GM12878 (cell line): Measurements from ENCODE around the gene GSTM4.

Experiments used
- BHLHE40 ChIP-seq, 2 experiments: fragments of 450-650 bp in 1 of 2; IDR thresholded peaks; 2 replicates each; pipeline ENCODE4 v1.6.1; 2011 to 2017; ENCODE audit warnings: low read depth in 2 of 2, borderline replicate concordance in 1 of 2, improper control_type of control experiment in 1 of 2, low read length in 1 of 2, mild to moderate bottlenecking in 1 of 2
- CBX5 ChIP-seq: sonication (generic); IDR thresholded peaks from 2 replicates; pipeline ENCODE4 v1.6.1; 2016; ENCODE audit warnings: low read depth, moderate library complexity, mild to moderate bottlenecking, inconsistent platforms
- GABPA ChIP-seq: IDR thresholded peaks from 2 replicates; pipeline ENCODE4 v1.6.1; 2014; ENCODE audit warnings: antibody characterized with exemption, low read depth, mild to moderate bottlenecking, inconsistent platforms
- HDAC2 ChIP-seq: fragments of 200-600 bp; sonication (generic); IDR thresholded peaks from 2 replicates; pipeline ENCODE4 v1.6.1; 2017
- JUND ChIP-seq: IDR thresholded peaks from 2 replicates; pipeline ENCODE4 v1.6.1; 2012; ENCODE audit warnings: low read depth, mild to moderate bottlenecking, low read length, improper control_type of control experiment, moderate library complexity
- NR2C1 ChIP-seq: fragments of 450-650 bp; IDR thresholded peaks from 2 replicates; pipeline ENCODE4 v1.6.1; 2017; ENCODE audit warnings: antibody characterized with exemption, mild to moderate bottlenecking, moderate library complexity
- POLR2A ChIP-seq: IDR thresholded peaks from 2 replicates; pipeline ENCODE4 v1.6.1; 2011; ENCODE audit warnings: low read depth, mild to moderate bottlenecking, low read length
- SIN3A ChIP-seq: IDR thresholded peaks from 2 replicates; pipeline ENCODE4 v1.6.1; 2012; ENCODE audit warnings: low read depth, low read length, improper control_type of control experiment
- SMC3 ChIP-seq: IDR thresholded peaks from 2 replicates; pipeline ENCODE4 v1.6.1; 2011; ENCODE audit warnings: low read length, improper control_type of control experiment, borderline replicate concordance
- TAF1 ChIP-seq: IDR thresholded peaks from 2 replicates; pipeline ENCODE4 v1.6.1; 2011; ENCODE audit warnings: mild to moderate bottlenecking, low read depth, low read length, borderline replicate concordance
- TARDBP ChIP-seq: IDR thresholded peaks from 2 replicates; pipeline ENCODE4 v1.6.1; 2016; ENCODE audit warnings: borderline replicate concordance
- TF ChIP-seq, protein P1 (sequence below): fragments of 450-650 bp; IDR thresholded peaks from 2 replicates; pipeline ENCODE4 v1.6.1; 2017; ENCODE audit warnings: mild to moderate bottlenecking

DNA sequence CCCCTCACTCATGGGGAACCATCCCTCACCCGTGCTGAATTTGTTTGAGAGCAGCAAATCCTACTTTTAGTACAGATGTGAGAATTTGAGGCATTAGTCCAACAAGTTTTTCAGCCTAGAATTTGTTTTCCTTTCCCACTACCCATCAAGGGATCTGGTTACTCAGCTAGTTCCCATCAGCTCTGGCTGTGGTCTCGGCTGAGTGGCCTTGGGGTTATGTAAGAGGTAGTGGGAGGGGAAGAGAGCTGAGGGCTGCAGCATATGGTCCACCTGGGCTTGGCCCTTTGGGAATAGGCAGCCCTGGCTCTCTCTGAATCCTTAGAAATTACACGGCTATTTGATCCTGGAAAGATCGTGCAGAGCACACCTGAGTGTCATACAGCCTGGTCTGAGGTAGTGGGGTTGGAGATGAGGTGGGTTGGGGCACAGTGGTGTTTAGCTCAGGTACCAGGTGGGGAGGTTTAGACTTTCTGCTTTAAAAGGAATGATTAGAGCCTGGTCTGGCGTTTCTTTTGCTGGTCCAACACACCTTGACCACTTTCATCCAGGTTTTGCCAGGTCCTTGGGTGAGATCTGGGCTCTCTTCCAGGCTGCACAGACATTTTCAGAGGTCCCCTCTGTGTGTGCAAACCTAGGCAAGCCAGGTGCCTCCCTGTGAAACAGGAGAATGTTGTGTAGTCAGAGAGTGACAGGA, 4.2 kb downstream of the GSTM4 start:
- TF ChIP-seq GABPA (no peak), POLR2A (no peak), TAF1 (no peak), TARDBP (no peak), BHLHE40 (IDR thresholded peaks at IDR 0.05; ENCODE audit: borderline replicate concordance in 1 of 2, low read depth in 2 of 2, low read length in 1 of 2) (no peak), SIN3A (no peak), NR2C1 (no peak), HDAC2 (no peak), JUND (no peak), SMC3 (no peak), CBX5 (no peak)
- TF ChIP-seq, protein P1, sequence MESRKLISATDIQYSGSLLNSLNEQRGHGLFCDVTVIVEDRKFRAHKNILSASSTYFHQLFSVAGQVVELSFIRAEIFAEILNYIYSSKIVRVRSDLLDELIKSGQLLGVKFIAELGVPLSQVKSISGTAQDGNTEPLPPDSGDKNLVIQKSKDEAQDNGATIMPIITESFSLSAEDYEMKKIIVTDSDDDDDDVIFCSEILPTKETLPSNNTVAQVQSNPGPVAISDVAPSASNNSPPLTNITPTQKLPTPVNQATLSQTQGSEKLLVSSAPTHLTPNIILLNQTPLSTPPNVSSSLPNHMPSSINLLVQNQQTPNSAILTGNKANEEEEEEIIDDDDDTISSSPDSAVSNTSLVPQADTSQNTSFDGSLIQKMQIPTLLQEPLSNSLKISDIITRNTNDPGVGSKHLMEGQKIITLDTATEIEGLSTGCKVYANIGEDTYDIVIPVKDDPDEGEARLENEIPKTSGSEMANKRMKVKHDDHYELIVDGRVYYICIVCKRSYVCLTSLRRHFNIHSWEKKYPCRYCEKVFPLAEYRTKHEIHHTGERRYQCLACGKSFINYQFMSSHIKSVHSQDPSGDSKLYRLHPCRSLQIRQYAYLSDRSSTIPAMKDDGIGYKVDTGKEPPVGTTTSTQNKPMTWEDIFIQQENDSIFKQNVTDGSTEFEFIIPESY: no peak
